RWPE1 (cell line): ENCODE data around the gene CATSPERD.

Experiments used
- CTCF ChIA-PET: fragments of 350-600 bp; sonication (Branson Sonifier 250); formaldehyde crosslinking; extraction: SDS; loops from one replicate; lab custom pipeline; 2021; lab: Yijun Ruan, JAX
- POLR2A ChIA-PET: fragments of 400-600 bp; formaldehyde crosslinking; extraction: SDS; loops from one replicate; lab custom pipeline; 2020; ENCODE audit warnings: antibody characterized with exemption; ENCODE audit not compliant: low non-redundant PET; lab: Yijun Ruan, JAX
- DNase-seq: peaks from one replicate; pipeline ENCODE4 v3.0.0; 2012; ENCODE audit warnings: low spot score
- H3K27ac ChIP-seq: fragments of 450-650 bp; 2 replicates; pipeline ENCODE4 v1.5.1; 2017
- TF ChIP-seq, protein P1 (sequence below): fragments of 450-650 bp; conservative IDR thresholded peaks from 2 replicates; pipeline ENCODE4 v1.5.1; 2017; ENCODE audit warnings: low read depth, mild to moderate bottlenecking

CATSPERD gene

DNA sequence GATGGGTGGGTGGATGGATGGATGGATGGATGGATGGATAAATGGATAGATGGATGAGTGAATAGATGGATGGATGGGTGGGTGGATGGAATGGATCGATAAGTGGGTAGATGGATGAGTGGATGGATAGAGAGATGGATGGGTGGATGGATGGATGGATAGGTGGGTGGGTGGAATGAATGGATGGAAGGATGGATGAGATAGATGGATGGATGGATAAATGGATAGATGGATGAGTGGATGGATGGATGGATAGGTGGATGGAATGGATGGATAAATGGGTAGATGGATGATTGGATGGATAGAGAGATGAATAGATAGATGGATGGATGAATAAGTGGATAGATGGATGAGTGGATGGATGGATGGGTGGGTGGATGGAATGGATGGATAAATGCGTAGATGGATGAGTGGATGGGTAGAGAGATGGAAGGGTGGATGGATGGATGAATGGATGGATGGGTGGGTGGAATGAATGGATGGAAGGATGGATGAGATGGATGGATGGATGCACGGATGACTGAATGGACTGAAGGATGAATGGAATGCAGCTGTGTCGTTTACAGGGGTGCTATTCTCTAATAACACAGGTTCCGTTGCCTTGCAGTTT lies 42.3 kb downstream of the CATSPERD start:
- DNase-seq = no peak
- TF ChIP-seq, protein P1, sequence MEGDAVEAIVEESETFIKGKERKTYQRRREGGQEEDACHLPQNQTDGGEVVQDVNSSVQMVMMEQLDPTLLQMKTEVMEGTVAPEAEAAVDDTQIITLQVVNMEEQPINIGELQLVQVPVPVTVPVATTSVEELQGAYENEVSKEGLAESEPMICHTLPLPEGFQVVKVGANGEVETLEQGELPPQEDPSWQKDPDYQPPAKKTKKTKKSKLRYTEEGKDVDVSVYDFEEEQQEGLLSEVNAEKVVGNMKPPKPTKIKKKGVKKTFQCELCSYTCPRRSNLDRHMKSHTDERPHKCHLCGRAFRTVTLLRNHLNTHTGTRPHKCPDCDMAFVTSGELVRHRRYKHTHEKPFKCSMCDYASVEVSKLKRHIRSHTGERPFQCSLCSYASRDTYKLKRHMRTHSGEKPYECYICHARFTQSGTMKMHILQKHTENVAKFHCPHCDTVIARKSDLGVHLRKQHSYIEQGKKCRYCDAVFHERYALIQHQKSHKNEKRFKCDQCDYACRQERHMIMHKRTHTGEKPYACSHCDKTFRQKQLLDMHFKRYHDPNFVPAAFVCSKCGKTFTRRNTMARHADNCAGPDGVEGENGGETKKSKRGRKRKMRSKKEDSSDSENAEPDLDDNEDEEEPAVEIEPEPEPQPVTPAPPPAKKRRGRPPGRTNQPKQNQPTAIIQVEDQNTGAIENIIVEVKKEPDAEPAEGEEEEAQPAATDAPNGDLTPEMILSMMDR = no peak
- ChIA-PET POLR2A (no interaction called here), CTCF (no interaction called here)
- H3K27ac ChIP-seq = no peak overlapping the region

DNA sequence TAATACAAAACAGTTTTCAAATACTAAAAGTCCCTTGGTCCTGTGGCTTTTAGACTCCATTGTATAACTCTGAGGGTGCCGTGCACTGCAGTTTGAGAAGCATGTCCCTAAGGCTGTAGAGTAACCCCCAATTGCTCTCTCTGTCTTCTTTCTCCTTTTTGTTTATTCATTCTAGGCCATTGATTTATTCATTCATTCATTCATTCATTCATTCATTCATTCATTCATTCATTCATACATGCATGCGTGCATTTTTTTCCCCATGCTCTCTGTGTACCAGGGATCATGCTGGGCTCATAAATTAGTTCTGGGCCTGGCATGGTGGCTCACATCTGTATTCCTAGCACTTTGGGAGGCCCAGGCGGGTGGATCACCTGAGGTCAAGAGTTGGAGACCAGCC lies 44.8 kb downstream of the CATSPERD start:
- POLR2A ChIA-PET = no interaction called here
- CTCF ChIA-PET = no interaction called here
- TF ChIP-seq, protein P1 = no peak
- no peak overlapping the region for H3K27ac ChIP-seq
- no peak for DNase-seq

DNA sequence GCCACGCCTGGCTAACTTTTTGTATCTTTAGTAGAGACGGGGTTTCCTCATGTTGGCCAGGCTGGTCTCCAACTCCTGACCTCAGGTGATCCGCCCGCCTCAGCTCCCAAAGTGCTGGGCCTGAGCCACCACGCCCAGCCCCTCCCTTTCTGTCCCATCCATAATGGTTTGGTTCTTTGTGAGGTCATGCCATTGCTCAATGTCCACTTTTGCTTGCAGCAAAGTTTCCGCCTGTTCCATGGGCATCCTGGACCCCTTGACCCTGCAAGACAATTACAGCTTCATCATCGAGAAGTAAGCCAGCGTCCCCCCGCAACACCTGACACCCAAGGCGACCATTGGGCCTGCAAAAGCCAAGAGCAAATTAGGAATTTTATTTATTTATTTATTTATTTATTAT lies 47.5 kb downstream of the CATSPERD start:
- no peak for DNase-seq
- POLR2A ChIA-PET = no interaction called here

DNA sequence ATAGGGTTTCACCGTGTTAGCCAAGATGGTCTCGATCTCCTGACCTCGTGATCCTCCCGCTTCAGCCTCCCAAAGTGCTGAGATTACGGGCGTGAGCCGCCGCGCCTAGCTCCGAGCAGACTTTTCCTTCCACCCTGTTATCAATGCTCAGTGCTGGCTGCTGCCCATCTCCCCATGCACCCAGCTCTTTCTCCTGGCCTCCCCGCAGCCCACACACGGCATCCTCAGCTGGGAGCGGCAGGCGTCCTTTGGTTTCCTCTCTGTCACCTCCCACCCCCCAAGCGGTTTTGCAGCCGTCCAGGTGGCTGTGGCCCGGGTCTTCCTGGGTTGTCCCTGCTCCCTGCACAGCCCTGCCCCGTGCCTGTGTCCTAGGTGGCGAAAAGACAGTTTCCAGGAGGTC lies 52.0 kb downstream of the CATSPERD start:
- ChIA-PET POLR2A (interaction anchor here (0.6 kb wide), 2 partner anchors 121 to 576 kb away, joined by 3 to 5 read pairs; no protein-coding TSS in a partner anchor), CTCF (interaction anchor here (0.7 kb wide), 1 partner anchor 21 kb away, joined by 4 read pairs; no protein-coding TSS in a partner anchor)
- TF ChIP-seq, protein P1 = no peak
- H3K27ac ChIP-seq = no peak overlapping the region
- no peak for DNase-seq

More for the DNA sequence above, 47.5 kb downstream of the CATSPERD start:
- TF ChIP-seq, protein P1 = no peak
- CTCF ChIA-PET = interaction anchor here (0.6 kb wide), 1 partner anchor 433 kb away, joined by 5 read pairs; no protein-coding TSS in a partner anchor
- no peak overlapping the region for H3K27ac ChIP-seq

DNA sequence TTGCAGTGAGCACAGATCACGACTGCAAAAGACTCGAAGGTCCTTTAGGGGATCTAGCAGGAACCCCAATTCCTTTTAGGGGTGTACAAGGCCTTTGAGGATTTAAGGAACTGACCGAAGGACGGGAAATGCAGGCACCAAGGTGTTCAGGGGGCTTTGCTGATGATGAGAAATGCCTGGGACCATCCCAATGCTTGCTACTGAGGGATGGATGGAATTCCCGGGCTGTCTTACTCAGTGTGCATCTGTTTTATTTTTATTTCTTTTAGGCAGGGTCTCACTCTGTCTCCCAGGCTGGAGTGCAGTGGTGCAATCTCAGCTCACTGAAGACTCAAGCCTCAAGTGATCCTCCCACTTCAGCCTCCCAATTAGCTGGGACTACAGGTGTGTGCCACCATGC lies 52.8 kb downstream of the CATSPERD start:
- CTCF ChIA-PET = no interaction called here
- H3K27ac ChIP-seq = peak overlapping the region; percentile 15; the same call in 1 of the 2 replicates
- TF ChIP-seq, protein P1 = no peak
- POLR2A ChIA-PET = no interaction called here
- no peak for DNase-seq

DNA sequence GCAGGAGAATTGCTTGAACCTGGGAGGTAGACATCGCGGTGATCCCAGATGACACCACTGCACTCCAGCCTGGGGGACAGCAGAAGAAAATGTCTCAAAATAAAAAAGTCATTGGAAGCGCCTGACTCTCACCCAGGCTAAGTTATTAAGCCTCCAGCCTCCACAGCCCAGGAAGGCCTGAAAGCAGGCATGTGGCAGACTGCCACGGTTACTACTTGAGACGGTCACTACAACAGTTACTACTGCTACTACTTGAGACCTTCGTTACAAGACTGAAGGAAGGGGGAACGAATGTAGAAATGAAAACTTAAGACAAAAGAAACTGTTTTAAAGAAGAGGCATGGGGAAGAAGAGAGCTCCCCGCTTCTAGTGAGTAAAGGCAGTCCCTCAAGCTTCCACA lies 54.5 kb downstream of the CATSPERD start:
- POLR2A ChIA-PET = no interaction called here
- no peak overlapping the region for H3K27ac ChIP-seq
- CTCF ChIA-PET = interaction anchor here (1.1 to 1.2 kb wide), 2 partner anchors 29 kb away, joined by 6 to 9 read pairs; no protein-coding TSS in a partner anchor
- no peak for DNase-seq
- TF ChIP-seq, protein P1 = no peak
